Right lobe of liver (tissue), 4 donors: ENCODE data around the gene MBLAC2.

Experiments
- CTCF ChIP-seq, 4 donors: fragments of 200-600 bp in 3 of 4; fragments of 450-650 bp in 1 of 4; IDR thresholded peaks; one replicate each; pipeline versions ENCODE4 v1.5.1 to v1.8.0; 2016 to 2022; ENCODE audit warnings: antibody characterized with exemption in 4 of 4, mild to moderate bottlenecking in 2 of 4
- POLR2A ChIP-seq: fragments of 450-650 bp; IDR thresholded peaks from one replicate; pipeline ENCODE4 v1.6.1; 2017; ENCODE audit warnings: antibody characterized with exemption, mild to moderate bottlenecking
- donor health status: DM: no; HTN: no; CAD: no.
- donor health status: DM: no; HTN: no; CAD: no.
- donor health status: DM: no; HTN: yes; CAD: no.

DNA sequence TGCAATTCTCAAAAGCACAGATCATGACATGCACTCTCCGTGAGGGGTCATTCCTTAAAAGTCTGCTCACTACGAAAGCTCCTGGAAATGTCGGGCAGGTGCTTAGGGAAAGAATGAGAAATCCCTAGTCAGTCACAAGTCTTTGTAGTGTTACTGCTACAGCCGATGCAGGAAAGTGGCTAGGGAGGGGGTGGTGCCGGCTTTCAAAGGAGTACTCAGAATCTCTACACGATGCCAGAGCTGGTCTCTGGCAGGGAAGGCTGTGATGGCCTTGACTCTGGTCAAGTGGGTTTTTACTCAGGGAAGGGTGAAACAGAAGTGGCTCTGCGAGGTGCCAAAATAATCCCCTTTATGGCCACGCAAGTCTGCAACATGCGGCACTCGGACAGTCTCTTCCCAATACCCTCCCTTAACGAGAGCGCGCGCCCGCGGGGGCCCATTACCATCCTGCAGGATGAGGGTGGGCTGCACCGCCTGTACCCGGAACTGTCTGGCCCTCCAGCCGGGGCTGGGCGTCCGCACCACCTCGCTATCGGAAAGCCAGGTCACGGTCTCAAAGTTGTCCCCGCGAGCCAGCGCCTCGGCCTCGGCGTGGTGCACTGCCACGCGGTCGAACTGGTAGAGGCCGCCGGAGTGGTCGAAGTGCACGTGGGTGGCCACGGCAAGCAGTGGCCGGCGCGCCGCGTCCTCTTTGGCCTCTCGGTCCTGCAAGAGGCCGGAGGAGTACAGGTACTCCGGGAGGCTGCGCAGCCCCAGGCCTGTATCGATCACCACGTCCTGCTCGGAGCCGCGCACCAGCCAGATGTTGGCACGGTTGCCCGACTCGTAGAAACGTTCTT lies 956 bp downstream of the MBLAC2 start:
- no peak for TF ChIP-seq CTCF (IDR thresholded peaks at IDR 0.05)
- TF ChIP-seq POLR2A = no peak
